Stimulated activated CD4-positive, alpha-beta T cell treated with anti-CD3 and anti-CD28 coated beads, Interleukin-4, amount 100 ng/mL, for 4 hours (primary cell): ENCODE data around the gene RANBP9.
A peak's percentile ranks its signal among the peaks of the same experiment; 100 is the strongest.

ENCODE experiments used
- DNase-seq, 2 experiments: peaks; one replicate each; pipeline ENCODE4 v3.0.0-alpha.2; 2020

RANBP9 gene

GRCh38 chr6:13677878-13678254, 33.8 kb downstream of the RANBP9 start:
- no peak for DNase-seq

- DNase-seq = no peak
Measured at GRCh38 chr6:13676551-13677156, 35.0 kb downstream of the RANBP9 start.

- no peak for DNase-seq
Measured at GRCh38 chr6:13674533-13675190, 37.0 kb downstream of the RANBP9 start.

- no peak for DNase-seq
Measured at GRCh38 chr6:13673825-13674444, 37.7 kb downstream of the RANBP9 start.

GRCh38 chr6:13673368-13673767, 38.3 kb downstream of the RANBP9 start:
- no peak for DNase-seq

DNA sequence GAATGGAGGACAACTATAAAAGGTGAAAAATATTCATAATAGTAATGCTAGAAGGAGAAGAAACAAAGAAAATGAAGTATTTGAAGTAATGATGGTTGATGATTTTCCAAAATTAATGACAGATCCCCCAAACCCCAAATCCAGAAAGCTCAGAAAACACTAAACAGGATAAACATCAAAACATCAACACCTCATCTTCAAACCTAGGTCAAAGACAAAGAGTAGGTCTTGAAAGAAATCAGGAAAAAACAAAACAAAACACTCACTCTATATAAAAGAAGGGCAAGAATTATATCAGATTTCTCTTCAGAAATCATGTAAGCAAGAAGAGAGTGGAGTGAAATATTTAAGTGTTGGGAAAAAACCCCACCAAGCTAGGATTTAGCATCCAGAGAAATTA, 38.7 kb downstream of the RANBP9 start:
- no peak for DNase-seq

DNA sequence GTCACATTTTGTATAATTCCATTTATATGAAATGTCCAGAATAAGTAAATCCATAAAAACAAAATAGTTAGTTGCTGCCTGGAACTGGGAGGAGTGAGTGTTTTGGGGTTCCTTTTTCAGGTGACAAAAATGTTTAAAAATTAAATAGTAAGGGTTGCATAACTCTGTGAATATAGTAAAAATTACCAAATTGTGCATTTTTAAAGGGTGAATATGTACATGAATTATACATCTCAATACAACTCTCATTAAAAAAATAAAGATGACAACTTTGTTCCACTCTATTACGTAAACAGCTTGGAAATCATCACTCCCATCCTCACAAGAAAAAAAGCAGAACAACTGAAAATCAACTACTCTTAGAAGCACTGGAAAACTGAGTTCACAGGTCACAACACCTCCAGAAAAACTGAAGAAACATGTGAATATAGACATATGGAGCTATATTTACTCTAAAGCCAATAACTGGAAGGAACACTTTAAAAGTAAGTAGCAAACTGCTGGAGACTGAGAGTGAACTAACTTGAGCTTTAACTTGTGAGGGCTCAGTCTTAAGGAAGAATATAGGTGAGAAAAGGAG, 40.0 kb downstream of the RANBP9 start:
- DNase-seq = no peak

- no peak for DNase-seq
Measured at GRCh38 chr6:13669476-13669875, 42.2 kb downstream of the RANBP9 start.

DNA sequence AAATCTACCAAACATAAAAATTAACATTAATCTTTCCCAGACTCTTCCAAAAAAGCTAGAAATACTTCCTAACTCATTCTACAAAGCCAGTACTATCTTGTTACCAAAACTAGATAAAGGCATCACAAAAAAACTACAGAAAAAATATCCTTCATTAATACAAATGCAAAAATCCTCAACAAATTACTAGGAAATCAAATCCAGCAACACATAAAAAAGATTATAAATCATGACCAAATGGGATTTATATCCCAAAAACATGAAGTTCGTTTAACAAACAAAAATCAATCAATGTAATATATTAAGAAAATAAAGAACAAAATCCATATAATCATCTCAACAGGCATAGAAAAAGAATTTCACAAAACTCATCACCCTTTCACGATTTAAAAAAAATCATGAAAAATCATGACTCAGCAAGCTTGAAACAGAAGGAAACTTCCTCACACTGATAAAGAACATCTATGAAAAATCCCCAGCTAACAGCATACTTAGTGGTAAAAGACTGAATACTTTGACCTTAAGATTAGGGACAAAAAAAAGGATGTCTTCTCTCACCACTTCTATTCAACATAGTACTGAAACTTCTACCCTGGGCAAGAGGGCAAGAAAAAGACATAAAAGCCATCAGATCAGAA, 43.2 kb downstream of the RANBP9 start:
- DNase-seq = no peak

DNA sequence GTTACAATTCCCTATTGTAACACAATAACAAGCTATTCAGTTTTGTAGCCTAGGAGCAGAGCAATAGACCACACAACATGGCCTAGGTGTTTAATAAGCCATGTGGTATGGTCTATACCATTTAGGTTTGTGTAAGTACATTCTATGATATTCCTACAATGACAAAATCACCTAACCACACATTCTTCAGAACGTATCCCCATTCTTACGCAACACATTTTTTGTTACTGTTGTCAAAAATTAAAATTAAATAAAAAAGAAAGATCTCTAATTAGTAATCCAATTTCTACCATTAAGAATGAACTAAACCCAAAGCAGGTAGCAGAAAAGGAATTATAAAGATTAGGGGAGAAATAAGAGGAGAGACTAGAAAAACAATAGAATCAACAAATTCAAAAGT, 44.0 kb downstream of the RANBP9 start:
- no peak for DNase-seq

GRCh38 chr6:13666194-13667105, 45.2 kb downstream of the RANBP9 start:
- peak in 1 of 2 experiments; percentile 37 for DNase-seq

DNA sequence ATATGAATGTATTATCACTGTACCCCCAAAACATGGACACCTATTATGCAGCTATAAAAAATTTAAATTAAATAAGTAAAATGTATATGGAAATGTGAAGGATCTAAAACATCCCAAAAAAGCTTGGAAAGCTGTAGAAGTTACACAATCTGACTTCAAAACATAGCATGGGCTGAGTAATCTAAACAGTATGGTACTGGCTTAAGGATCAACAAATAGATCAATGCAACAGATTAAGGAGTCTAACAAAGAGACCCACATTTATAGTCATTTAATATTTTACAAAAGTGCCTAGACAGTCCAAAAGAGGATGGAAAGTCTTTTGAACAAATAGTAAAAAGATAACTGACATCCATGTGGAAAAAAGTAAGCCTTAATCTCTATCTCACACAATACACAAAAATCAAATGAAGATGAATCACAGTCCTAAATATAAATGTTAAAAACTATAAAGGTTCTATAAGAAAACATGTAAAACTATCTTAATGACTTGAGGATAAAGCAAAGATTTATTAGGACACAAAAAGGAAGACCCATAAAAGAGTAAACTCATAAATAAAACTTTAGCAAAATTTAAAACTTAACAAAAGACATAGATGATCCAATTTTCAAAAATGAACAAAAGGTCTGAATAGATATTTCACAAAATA, 46.8 kb downstream of the RANBP9 start:
- no peak for DNase-seq

DNA sequence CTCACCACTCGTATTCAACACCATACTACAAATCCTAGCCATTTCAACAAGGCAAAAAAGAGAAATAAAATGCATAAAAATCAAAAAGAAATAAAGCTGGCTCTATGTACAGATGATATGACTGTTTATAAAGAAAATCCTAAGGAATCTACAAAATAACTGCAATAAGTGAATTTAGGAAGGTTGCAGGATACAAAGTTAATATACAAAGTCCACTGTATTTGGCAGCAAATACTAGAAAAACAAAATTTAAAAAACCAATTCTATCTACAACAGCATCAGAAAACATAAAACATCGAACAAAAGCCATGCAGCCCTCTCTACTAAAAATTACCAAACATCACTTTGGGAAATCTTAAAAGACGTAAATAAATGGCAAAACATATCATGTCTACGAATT, 47.6 kb downstream of the RANBP9 start:
- no peak for DNase-seq

- no peak for DNase-seq
Measured at GRCh38 chr6:13662651-13663334, 48.8 kb downstream of the RANBP9 start.

DNA sequence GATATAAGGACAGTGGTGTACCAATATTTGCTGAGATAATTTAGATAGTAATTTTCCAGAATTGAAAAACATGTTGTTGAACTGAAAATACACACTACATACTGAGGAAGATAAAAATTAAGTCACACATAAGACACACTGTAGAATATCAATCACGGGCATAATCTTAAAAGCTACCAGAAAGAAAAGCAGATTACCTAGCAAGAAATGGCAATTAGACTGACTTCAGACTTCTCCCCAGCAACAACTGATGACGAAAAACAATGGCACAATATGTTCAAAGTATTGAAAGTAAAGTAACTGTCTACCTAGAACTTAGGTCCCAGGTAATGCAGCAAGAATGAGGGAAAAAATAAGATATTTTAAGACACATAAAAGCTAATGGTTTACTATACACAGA, 50.0 kb downstream of the RANBP9 start:
- no peak for DNase-seq

DNA sequence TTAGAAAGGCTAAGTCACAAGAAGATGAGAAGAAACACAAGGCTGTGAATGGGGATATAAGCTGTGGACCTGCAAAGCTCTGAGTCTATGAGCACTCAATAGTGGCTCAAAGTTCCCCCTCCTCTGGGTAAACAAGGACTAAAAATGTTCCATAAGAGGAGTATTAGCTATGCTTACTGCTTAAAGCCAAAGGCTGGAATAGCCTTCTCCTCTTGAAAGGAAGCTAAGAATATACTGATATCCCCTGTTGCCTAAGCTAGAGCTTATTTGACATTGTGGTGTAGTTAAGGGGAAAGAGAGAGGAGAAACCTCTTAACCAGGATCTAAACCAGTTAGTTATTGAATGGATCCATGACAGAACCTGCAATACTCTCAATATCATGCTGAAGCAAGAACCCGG, 50.7 kb downstream of the RANBP9 start:
- no peak for DNase-seq

DNA sequence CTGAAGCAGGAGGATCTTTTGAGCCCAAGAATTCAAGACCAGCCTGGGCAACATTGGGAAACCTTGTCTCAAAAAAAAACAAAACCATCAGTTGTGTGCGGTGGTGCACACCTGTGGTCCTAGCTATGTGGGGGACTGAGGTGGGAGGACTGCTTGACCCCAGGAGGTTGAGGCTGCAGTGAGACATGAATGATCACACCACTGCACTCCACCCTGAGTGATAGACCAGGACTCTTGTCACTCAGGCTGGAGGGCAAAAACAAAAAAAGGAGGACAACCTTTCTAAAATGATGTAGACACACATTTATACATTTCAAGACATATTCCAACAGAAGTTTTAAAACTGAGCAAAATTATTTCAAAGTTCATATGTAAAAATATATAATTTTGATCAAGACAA, 51.4 kb downstream of the RANBP9 start:
- no peak for DNase-seq

DNA sequence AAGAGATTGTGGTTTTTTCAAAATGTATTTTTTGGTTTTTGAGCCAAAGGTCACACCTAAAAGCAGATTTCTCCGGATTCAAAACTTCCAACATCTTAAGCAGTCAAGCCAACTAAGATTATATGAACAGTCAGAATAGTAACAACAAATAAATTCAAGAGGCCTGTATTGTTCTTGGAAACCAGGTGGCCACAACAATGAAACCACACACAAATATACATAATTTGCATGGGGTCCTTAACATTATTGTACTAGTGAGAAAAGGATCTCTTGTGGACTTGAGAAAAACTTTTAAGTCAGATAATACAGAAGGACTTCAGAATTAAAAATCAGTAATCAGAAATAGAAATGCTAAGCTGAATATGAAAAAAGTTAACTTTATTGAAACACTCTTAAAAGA, 55.9 kb downstream of the RANBP9 start:
- no peak for DNase-seq

DNA sequence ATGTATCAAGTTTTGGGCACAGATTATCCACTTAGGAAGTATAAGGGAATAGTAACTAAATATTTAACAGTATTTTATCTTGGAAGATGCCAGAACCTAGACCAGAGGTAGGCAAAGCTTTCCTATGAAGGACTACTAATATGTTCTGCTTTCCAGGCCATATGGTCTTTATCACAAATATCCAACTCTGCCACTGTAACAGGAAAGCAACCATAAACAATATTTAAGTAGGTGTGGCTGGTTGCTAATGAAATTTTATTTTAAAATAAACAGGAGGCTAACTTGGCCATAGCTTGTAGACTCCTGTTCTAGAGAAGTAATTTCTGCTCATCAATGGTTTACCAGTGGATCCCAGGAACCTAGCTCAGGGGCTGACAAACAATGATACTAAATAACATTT, 57.1 kb downstream of the RANBP9 start:
- DNase-seq = no peak

GRCh38 chr6:13653296-13653695, 58.3 kb downstream of the RANBP9 start:
- DNase-seq = no peak

DNA sequence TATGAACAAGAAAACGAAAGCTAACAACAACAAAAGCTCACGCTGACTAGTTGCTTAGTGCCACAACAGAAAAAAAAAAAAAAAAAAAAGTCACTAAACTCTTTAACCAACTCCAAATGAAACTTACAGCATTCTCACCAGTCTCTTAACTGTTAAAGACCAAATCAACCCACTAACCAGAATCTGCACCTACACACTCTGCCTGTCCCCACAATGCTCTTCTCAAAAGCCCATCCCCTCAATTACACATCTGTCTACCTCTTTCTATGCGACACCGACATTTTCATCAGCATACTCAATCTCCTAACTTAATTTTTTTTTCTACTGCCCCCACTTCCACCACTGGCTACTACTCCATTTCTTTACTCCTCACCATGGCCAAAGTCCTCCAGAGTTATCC, 62.2 kb downstream of the RANBP9 start:
- no peak for DNase-seq

GRCh38 chr6:13648850-13649249, 62.8 kb downstream of the RANBP9 start:
- no peak for DNase-seq
